NCI-H2107 (cell line): Measurements from ENCODE around the gene RAB27B.

Source experiments
- DNase-seq: peaks from one replicate; lab custom pipeline; 2025; lab: John Stamatoyannopoulos, UW

The RAB27B gene

DNA sequence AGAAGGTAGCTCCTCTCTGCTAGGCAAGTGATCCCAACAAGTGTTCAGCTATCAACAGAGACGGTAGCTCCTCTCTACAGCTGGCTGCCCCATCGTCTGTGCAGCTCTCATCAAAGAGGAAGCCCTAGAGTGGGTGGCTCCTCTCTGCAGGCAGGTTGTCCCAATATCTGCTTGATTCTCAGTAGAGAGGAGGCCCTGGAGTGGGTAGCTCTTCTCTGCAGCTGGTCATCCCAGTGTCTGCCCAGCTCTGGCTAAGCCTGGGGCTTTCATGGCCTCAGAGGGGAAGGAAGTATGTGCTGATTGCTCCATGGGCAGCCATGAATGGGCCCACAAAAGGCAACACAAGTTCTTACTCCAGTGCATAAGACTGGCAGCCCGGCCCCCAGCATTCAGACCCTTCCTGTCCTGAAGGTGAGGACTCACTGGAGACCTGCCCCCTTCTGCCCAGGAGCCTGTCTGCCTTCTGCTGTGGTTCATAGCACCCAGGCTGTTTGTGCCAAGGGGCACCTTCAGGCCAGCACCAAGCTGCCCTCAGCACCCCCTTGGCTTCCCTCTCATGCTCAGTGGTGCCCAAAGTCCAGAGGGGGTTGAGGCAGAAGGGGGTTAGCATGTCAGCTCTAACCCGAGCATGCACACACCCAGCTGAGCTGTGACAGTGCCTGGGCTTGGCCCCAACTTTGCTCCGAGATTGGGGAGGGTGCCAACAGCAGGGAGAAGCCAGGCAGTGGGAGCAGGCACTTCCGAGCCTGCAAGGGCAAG is 82.1 kb downstream of the RAB27B start:
- no peak for DNase-seq

- no peak for DNase-seq
These were observed 83.3 kb downstream of the RAB27B start for GRCh38 chr18:54911551-54911950.

GRCh38 chr18:54914816-54915215 is 86.5 kb downstream of the RAB27B start:
- no peak for DNase-seq

DNA sequence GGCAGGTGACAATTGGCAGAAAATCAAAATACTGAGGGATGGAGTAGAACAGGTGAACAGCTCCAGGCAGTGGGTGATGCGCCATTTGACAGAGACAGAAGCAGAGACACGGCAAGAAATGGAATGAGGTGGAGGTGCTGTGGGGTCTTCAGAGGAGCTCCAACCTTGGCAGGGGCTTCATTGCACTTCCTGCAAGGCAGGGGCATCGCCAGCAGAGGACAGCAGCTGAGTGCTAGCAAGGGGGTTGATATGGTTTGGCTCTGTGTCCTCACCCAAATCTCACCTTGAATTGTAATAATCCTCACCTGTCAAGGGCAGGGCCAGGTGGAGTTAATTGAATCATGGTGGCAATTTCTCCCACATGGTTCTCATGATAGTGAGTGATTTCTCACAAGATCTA is 88.2 kb downstream of the RAB27B start:
- no peak for DNase-seq

DNA sequence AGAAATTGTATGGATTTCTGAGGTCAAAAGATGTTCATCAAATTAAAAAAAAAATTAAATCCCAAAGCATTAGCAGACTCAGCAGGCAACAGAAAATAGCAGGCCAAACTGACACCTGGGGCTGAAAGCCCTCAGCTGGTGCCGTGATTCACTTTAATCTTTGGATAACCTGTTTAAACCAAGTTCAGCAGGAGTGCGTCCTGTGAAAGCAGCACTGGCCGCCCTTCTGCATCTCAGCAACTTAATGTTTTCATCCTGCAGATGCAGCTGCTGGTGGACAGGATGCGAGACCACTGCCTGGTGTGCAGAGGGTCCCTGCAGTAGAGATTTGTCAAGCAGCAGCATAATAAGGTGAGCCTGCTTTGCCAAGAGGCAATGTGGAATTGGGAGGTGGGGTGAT is 89.8 kb downstream of the RAB27B start:
- DNase-seq: no peak

- DNase-seq: no peak
These were observed 91.1 kb downstream of the RAB27B start for GRCh38 chr18:54919412-54919811.

DNA sequence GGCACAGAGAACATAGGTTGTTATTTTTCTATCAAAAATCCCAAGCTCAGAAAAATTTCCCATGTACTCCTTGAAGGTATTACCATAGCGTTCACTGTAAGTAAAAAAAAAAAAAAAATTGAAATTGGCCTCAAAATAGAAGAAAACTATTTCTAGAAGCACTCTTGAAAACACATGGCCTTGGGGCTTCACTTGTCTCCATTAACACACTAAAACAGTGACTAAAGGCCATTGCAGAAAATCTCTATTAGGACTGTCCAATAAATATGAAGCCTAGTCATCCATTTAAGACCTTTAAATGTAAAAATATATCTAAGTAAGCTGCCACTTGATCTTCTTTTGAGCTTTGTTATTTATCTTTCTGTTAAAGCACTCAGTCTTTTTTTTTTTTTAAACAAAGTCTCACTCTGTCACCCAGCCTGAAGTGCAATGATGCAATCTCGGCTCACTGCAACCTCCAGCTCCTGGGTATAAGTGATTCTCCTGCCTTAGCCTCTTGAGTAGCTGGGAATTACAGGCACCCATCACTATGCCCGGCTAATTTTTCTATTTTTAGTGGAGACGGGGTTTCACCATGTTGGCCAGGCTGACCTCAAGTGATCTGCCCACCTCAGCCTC is 95.2 kb downstream of the RAB27B start:
- DNase-seq: no peak

GRCh38 chr18:54924948-54925347 is 96.7 kb downstream of the RAB27B start:
- DNase-seq: no peak

DNA sequence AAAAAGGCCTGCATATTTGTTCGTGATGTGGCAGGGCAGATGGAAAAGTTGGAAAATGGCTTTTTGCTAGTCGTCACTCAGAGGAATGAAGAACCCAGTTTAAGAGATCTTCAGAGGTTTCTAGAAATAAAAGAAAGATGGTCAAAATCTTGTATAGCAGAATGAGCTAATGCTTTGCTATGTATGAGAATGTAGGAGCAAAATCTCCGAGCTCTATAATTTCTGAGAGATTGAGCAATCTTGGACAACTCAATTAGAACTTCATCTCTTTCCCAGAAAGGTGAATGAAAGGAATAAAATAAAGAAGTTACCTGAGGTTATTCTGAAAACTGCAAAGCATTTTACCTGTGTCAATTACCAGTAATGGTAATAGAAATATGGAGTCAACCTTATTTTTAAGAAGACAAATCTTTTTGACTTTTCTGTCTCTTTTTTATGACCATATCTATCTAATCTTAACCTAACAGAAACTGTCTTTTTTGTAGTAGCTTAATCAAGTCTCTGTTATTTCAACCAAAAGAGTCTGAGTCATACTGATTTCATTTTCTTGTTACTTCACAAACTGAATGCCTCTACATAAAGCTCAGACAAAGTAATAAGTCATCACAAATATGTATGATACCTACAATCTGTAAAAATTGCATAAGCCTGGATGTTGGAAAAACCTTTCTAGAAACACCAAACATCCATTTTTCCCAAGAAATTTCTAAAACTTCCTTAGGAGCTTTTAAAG is 98.5 kb downstream of the RAB27B start:
- DNase-seq: no peak

- DNase-seq: no peak
These were observed 100.0 kb downstream of the RAB27B start for GRCh38 chr18:54928236-54928635.

DNA sequence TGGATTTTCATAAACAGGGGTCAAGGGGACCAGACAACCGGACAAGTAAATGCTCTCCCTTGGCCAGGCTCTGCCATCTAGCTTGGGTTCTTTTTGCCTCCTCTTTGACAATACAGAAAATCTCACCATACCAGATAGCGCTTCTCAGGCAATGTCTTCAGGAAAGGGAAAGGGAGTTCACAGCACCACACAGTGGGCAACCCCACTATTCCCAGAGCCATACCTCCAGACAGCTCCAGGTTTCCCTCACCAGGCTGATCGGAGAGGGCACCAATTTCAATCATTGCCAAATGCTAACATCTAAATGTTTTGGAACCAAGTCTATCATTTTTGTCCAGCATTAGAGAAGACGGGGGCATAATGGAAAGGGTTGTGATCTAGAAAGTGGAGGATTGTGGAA is 102.9 kb downstream of the RAB27B start:
- DNase-seq: no peak

DNA sequence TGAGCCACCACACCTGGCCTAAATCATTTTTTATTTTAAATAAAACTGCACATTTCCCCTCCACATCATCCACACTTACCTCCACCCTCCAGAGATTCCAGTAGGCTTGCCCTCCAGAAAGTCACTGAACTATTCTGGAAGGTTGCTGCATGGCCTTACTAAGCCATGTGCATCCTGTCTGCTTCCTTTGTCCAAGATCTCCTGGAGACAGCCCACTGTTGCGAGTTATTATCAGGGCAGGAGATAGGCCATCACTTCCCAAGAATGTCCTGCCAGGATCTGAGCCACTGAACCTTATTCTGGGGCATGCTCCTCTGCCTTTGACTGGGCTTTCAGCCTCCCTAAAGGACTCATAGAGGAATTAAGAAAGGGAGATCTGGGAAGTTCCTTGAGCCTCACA is 104.2 kb downstream of the RAB27B start:
- DNase-seq: no peak

GRCh38 chr18:54938506-54938905 is 110.2 kb downstream of the RAB27B start:
- DNase-seq: no peak

- DNase-seq: no peak
These were observed 111.2 kb downstream of the RAB27B start for GRCh38 chr18:54939361-54939917.

- DNase-seq: no peak
These were observed 113.9 kb downstream of the RAB27B start for GRCh38 chr18:54942144-54942543.

- DNase-seq: no peak
These were observed 114.3 kb downstream of the RAB27B start for GRCh38 chr18:54942569-54942968.
